ENCODE measurements around the gene RHCE.

DNA sequence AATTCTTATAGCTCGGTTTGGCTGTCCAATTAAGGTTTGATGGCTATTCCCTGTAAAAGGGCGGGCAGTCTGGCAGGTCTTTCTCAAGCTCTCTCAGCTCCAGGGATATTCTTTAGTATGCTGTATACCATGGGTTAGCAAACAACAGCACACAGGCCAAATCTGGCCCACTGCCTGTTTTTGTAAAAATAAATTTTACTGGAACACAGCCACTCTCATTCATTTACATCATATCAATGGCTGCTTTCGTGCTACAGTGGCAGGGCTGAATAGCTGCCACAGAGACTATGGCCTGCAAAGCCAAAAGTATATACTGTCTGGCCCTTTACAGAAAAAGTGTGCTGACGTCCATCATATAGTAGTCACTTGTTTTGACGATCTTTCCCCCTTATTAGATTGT, 42.1 kb upstream of the RHCE start:
- TF ChIP-seq POLR2A (IDR thresholded peaks at IDR 0.05; ENCODE audit: low read depth, low read length) (no peak), POLR2AphosphoS5 (IDR thresholded peaks at IDR 0.05; ENCODE audit: low read depth, low read length) (no peak)

Measured in GM12892 (cell line).